PC-3 (cell line): ENCODE data around the gene AFAP1L2.

Experiments used
- EZH2 ChIP-seq: fragments of 300-600 bp; sonication (generic); IDR thresholded peaks from one replicate; pipeline ENCODE4 v1.6.1; 2017; ENCODE audit warnings: antibody characterized with exemption, mild to moderate bottlenecking, low read length; ENCODE audit not compliant: unreplicated experiment
- TF ChIP-seq, protein P1 (sequence below): fragments of 300-600 bp; sonication (generic); conservative IDR thresholded peaks from 2 replicates; pipeline ENCODE4 v1.5.1; 2017; ENCODE audit warnings: antibody characterized with exemption, low read depth, mild to moderate bottlenecking, low read length

DNA sequence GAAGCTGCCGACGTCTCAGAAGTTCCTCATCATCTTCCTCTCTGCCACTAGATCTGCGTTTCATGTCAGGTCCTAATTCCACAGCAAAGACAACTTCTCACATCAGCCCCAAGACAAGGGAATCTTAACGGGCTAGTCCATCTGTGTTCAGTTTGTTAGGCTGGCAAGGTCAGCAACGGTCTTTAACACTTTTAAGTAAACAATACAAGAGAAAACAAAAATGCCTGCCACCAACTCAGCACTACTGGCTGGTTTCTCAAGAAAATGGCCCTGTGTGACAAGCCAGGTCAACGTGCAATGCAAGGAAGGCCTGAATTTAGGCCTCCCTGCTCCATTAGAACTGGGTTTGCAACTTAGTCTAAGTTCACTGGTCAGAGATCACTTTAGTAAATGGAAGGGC lies 41.0 kb upstream of the AFAP1L2 start:
- TF ChIP-seq, protein P1, sequence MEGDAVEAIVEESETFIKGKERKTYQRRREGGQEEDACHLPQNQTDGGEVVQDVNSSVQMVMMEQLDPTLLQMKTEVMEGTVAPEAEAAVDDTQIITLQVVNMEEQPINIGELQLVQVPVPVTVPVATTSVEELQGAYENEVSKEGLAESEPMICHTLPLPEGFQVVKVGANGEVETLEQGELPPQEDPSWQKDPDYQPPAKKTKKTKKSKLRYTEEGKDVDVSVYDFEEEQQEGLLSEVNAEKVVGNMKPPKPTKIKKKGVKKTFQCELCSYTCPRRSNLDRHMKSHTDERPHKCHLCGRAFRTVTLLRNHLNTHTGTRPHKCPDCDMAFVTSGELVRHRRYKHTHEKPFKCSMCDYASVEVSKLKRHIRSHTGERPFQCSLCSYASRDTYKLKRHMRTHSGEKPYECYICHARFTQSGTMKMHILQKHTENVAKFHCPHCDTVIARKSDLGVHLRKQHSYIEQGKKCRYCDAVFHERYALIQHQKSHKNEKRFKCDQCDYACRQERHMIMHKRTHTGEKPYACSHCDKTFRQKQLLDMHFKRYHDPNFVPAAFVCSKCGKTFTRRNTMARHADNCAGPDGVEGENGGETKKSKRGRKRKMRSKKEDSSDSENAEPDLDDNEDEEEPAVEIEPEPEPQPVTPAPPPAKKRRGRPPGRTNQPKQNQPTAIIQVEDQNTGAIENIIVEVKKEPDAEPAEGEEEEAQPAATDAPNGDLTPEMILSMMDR = no peak
- TF ChIP-seq EZH2 = no peak
